Activated CD4-positive, alpha-beta T cell treated with anti-CD3 and anti-CD28 coated beads, Interleukin-2, amount 50 U/mL, for 16 hours (primary cell): ENCODE data around the gene ECT2L.

Source experiments
- DNase-seq: peaks from one replicate; pipeline ENCODE4 v3.0.0-alpha.2; 2020

ECT2L gene

GRCh38 chr6:138806889-138807288, 11.0 kb downstream of the ECT2L start:
- DNase-seq = no peak

- DNase-seq = no peak
These were observed 13.8 kb downstream of the ECT2L start for GRCh38 chr6:138809677-138810076.

GRCh38 chr6:138811866-138812265, 16.0 kb downstream of the ECT2L start:
- DNase-seq = no peak

GRCh38 chr6:138814179-138814834, 18.4 kb downstream of the ECT2L start:
- no peak for DNase-seq

- no peak for DNase-seq
These were observed 19.3 kb downstream of the ECT2L start for GRCh38 chr6:138815221-138815620.

GRCh38 chr6:138815797-138816528, 20.1 kb downstream of the ECT2L start:
- peak; percentile 63 for DNase-seq

GRCh38 chr6:138817799-138818198, 21.9 kb downstream of the ECT2L start:
- peak; percentile 56 for DNase-seq

GRCh38 chr6:138818496-138819194, 22.8 kb downstream of the ECT2L start:
- peak; percentile 73 for DNase-seq

GRCh38 chr6:138821519-138821918, 25.6 kb downstream of the ECT2L start:
- DNase-seq = no peak

- peak; percentile 31 for DNase-seq
These were observed 28.7 kb downstream of the ECT2L start for GRCh38 chr6:138824482-138825144.

- no peak for DNase-seq
These were observed 34.4 kb downstream of the ECT2L start for GRCh38 chr6:138830248-138830647.

- DNase-seq = no peak
These were observed 36.3 kb downstream of the ECT2L start for GRCh38 chr6:138832182-138832581.

- no peak for DNase-seq
These were observed 38.1 kb downstream of the ECT2L start for GRCh38 chr6:138833816-138834539.

- DNase-seq = no peak
These were observed 41.4 kb downstream of the ECT2L start for GRCh38 chr6:138837246-138837645.

GRCh38 chr6:138844192-138844591, 48.3 kb downstream of the ECT2L start:
- no peak for DNase-seq

GRCh38 chr6:138847884-138848283, 52.0 kb downstream of the ECT2L start:
- no peak for DNase-seq

GRCh38 chr6:138848461-138848860, 52.6 kb downstream of the ECT2L start:
- no peak for DNase-seq

- DNase-seq = no peak
These were observed 53.9 kb downstream of the ECT2L start for GRCh38 chr6:138849791-138850190.

GRCh38 chr6:138856654-138857053, 60.8 kb downstream of the ECT2L start:
- no peak for DNase-seq

GRCh38 chr6:138857775-138858174, 61.9 kb downstream of the ECT2L start:
- DNase-seq = no peak

- DNase-seq = no peak
These were observed 66.6 kb downstream of the ECT2L start for GRCh38 chr6:138862456-138862855.

GRCh38 chr6:138863321-138863720, 67.4 kb downstream of the ECT2L start:
- no peak for DNase-seq
